Measurements from ENCODE around the gene CACNA1G.

Gene CACNA1G

GRCh38 chr17:50568659-50569058, 8.1 kb downstream of the CACNA1G start:
- no peak for DNase-seq (ENCODE audit: low spot score)

- no peak for DNase-seq (ENCODE audit: low spot score)
Observed at GRCh38 chr17:50569592-50569991, 9.1 kb downstream of the CACNA1G start.

- no peak for DNase-seq (ENCODE audit: low spot score)
Observed at GRCh38 chr17:50570032-50570431, 9.5 kb downstream of the CACNA1G start.

GRCh38 chr17:50570528-50570927, 10.0 kb downstream of the CACNA1G start:
- DNase-seq (ENCODE audit: low spot score): no peak

- DNase-seq (ENCODE audit: low spot score): no peak
Observed at GRCh38 chr17:50571681-50572080, 11.2 kb downstream of the CACNA1G start.

GRCh38 chr17:50572541-50572940, 12.0 kb downstream of the CACNA1G start:
- DNase-seq (ENCODE audit: low spot score): no peak

- no peak for DNase-seq (ENCODE audit: low spot score)
Observed at GRCh38 chr17:50573866-50574611, 13.5 kb downstream of the CACNA1G start.

GRCh38 chr17:50575581-50576210, 15.2 kb downstream of the CACNA1G start:
- no peak for DNase-seq (ENCODE audit: low spot score)

- no peak for DNase-seq (ENCODE audit: low spot score)
Observed at GRCh38 chr17:50576864-50577263, 16.3 kb downstream of the CACNA1G start.

- DNase-seq (ENCODE audit: low spot score): no peak
Observed at GRCh38 chr17:50577451-50577954, 17.0 kb downstream of the CACNA1G start.

GRCh38 chr17:50578173-50578572, 17.7 kb downstream of the CACNA1G start:
- DNase-seq (ENCODE audit: low spot score): no peak

- DNase-seq (ENCODE audit: low spot score): no peak
Observed at GRCh38 chr17:50579399-50579798, 18.9 kb downstream of the CACNA1G start.

- no peak for DNase-seq (ENCODE audit: low spot score)
Observed at GRCh38 chr17:50580646-50581045, 20.1 kb downstream of the CACNA1G start.

- DNase-seq (ENCODE audit: low spot score): no peak
Observed at GRCh38 chr17:50581316-50581715, 20.8 kb downstream of the CACNA1G start.

- DNase-seq (ENCODE audit: low spot score): no peak
Observed at GRCh38 chr17:50582741-50583140, 22.2 kb downstream of the CACNA1G start.

- no peak for DNase-seq (ENCODE audit: low spot score)
Observed at GRCh38 chr17:50583641-50584040, 23.1 kb downstream of the CACNA1G start.

- no peak for DNase-seq (ENCODE audit: low spot score)
Observed at GRCh38 chr17:50584116-50584515, 23.6 kb downstream of the CACNA1G start.

GRCh38 chr17:50584749-50585148, 24.2 kb downstream of the CACNA1G start:
- no peak for DNase-seq (ENCODE audit: low spot score)

GRCh38 chr17:50585346-50585745, 24.8 kb downstream of the CACNA1G start:
- DNase-seq (ENCODE audit: low spot score): no peak

GRCh38 chr17:50585891-50586290, 25.4 kb downstream of the CACNA1G start:
- DNase-seq (ENCODE audit: low spot score): no peak

GRCh38 chr17:50586421-50587247, 26.1 kb downstream of the CACNA1G start:
- no peak for DNase-seq (ENCODE audit: low spot score)

- DNase-seq (ENCODE audit: low spot score): no peak
Observed at GRCh38 chr17:50587571-50587970, 27.1 kb downstream of the CACNA1G start.

All from activated CD4-positive, alpha-beta T cell treated with anti-CD3 and anti-CD28 coated beads, Interleukin-2, Interleukin-4, amounts not matched to agents 100 ng/mL and 50 ng/mL, durations not matched to agents 16 hours and 8 hours (primary cell).